ENCODE data around the gene CCL23.

The CCL23 gene

DNA sequence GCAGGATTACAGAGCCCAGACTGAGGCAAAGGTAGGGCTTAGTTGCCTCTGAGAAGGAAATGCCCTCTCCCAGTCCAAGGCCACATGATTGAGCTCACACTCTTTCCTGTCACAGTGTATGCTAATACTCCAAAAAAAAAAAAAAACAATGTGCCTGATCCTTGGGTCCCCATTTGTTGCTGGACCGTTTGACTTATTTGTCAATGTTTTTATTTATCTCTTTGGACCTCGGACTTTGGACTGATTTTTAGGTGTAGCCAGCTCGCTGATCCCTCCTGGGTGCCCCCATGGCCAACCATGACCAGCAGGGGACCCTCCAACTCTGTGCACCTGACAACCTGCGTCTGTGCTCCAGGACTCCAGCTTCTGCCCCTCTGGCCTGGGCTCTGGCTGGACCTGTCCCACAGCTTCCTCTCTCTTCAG, 35.9 kb downstream of the CCL23 start (continued):
- TF ChIP-seq ZBTB44 (tag by site-specific recombination; IDR thresholded peaks at IDR 0.05) = no peak
- TF ChIP-seq ZNF561 (tag by site-specific recombination; IDR thresholded peaks at IDR 0.05; ENCODE audit: borderline replicate concordance) = no peak
- no peak for TF ChIP-seq ZFP37 (tag by site-specific recombination; IDR thresholded peaks at IDR 0.05)
- no peak for TF ChIP-seq GLIS1 (tag by site-specific recombination; IDR thresholded peaks at IDR 0.05)

- Histone ChIP-seq H3K36me3 (ENCODE audit: control insufficient read depth in 2 of 2, insufficient read depth in 1 of 2, low read length in 2 of 2) (no peaks in the 10 kb centered on the region), H3K9me3 (ENCODE audit: control insufficient read depth, insufficient read depth, low read depth, low read length) (no peaks in the 10 kb centered on the region), H3K4me1 (ENCODE audit: control insufficient read depth, insufficient read depth, low read length) (no peaks in the 10 kb centered on the region), H3K4me3 (ENCODE audit: low read depth, low read length) (no peak within 1 kb of the TSS), H3K27ac (ENCODE audit: extremely low read depth, low read depth, low read length) (no peak within 1 kb of the TSS)
- no peak for TF ChIP-seq ZNF394 (tag by site-specific recombination; IDR thresholded peaks at IDR 0.05; ENCODE audit: borderline replicate concordance)
- TF ChIP-seq, protein P1, sequence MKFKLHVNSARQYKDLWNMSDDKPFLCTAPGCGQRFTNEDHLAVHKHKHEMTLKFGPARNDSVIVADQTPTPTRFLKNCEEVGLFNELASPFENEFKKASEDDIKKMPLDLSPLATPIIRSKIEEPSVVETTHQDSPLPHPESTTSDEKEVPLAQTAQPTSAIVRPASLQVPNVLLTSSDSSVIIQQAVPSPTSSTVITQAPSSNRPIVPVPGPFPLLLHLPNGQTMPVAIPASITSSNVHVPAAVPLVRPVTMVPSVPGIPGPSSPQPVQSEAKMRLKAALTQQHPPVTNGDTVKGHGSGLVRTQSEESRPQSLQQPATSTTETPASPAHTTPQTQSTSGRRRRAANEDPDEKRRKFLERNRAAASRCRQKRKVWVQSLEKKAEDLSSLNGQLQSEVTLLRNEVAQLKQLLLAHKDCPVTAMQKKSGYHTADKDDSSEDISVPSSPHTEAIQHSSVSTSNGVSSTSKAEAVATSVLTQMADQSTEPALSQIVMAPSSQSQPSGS (tag by site-specific recombination; IDR thresholded peaks at IDR 0.05; ENCODE audit: low read depth) = no peak
- no peak for TF ChIP-seq ZNF292 (tag by site-specific recombination; IDR thresholded peaks at IDR 0.05; ENCODE audit: borderline replicate concordance, low read depth)
- TF ChIP-seq ZNF843 (tag by site-specific recombination; IDR thresholded peaks at IDR 0.05) = no peak
- TF ChIP-seq ZBTB1 (tag by site-specific recombination; IDR thresholded peaks at IDR 0.05) = no peak
- no peak for TF ChIP-seq KLF16 (tag by site-specific recombination; IDR thresholded peaks at IDR 0.05)
- TF ChIP-seq KLF10 (tag by site-specific recombination; IDR thresholded peaks at IDR 0.05) = no peak
- POLR2A ChIA-PET = no interaction called here
- CTCF ChIA-PET = interaction anchor here (1.0 to 3.7 kb wide), 8 partner anchors 9 to 502 kb away, joined by 3 to 56 read pairs (median 6); no protein-coding TSS in a partner anchor
These were observed 36.5 kb downstream of the CCL23 start, which contains the start of gene CCL16 for GRCh38 chr17:35981246-35981645. TSS of gene CCL16 (minus strand) at chr17:35981497. CDS start at chr17:35981420, 77 bp downstream.

GRCh38 chr17:35978346-35978745, 39.4 kb downstream of the CCL23 start:
- no peaks in the 10 kb centered on the region for H3K4me1 ChIP-seq (ENCODE audit: control insufficient read depth, insufficient read depth, low read length)
- POLR2A ChIA-PET = interaction anchor here (0.7 kb wide), 1 partner anchor 504 kb away, joined by 3 read pairs; no protein-coding TSS in a partner anchor
- CTCF ChIA-PET = interaction anchor here (0.5 to 5.6 kb wide), 9 partner anchors 9 to 1405 kb away, joined by 3 to 165 read pairs (median 6); no protein-coding TSS in a partner anchor
- H3K9me3 ChIP-seq (ENCODE audit: control insufficient read depth, insufficient read depth, low read depth, low read length) = no peaks in the 10 kb centered on the region
- H3K27ac ChIP-seq (ENCODE audit: extremely low read depth, low read depth, low read length) = no peak overlapping the region
- no peak overlapping the region for H3K4me3 ChIP-seq (ENCODE audit: low read depth, low read length)
- H3K36me3 ChIP-seq (ENCODE audit: control insufficient read depth in 2 of 2, insufficient read depth in 1 of 2, low read length in 2 of 2) = no peaks in the 10 kb centered on the region
- TF ChIP-seq ZXDB (tag by site-specific recombination; IDR thresholded peaks at IDR 0.05) (no peak), ZNF585B (tag by site-specific recombination; IDR thresholded peaks at IDR 0.05) (no peak), GLI4 (tag by site-specific recombination; IDR thresholded peaks at IDR 0.05) (no peak), ZNF155 (tag by site-specific recombination; IDR thresholded peaks at IDR 0.05) (no peak), KLF7 (tag by site-specific recombination; IDR thresholded peaks at IDR 0.05; ENCODE audit: borderline replicate concordance) (no peak), ZNF514 (tag by site-specific recombination; IDR thresholded peaks at IDR 0.05) (no peak), YY2 (tag by site-specific recombination; IDR thresholded peaks at IDR 0.05) (no peak)
- TF ChIP-seq, protein P2, sequence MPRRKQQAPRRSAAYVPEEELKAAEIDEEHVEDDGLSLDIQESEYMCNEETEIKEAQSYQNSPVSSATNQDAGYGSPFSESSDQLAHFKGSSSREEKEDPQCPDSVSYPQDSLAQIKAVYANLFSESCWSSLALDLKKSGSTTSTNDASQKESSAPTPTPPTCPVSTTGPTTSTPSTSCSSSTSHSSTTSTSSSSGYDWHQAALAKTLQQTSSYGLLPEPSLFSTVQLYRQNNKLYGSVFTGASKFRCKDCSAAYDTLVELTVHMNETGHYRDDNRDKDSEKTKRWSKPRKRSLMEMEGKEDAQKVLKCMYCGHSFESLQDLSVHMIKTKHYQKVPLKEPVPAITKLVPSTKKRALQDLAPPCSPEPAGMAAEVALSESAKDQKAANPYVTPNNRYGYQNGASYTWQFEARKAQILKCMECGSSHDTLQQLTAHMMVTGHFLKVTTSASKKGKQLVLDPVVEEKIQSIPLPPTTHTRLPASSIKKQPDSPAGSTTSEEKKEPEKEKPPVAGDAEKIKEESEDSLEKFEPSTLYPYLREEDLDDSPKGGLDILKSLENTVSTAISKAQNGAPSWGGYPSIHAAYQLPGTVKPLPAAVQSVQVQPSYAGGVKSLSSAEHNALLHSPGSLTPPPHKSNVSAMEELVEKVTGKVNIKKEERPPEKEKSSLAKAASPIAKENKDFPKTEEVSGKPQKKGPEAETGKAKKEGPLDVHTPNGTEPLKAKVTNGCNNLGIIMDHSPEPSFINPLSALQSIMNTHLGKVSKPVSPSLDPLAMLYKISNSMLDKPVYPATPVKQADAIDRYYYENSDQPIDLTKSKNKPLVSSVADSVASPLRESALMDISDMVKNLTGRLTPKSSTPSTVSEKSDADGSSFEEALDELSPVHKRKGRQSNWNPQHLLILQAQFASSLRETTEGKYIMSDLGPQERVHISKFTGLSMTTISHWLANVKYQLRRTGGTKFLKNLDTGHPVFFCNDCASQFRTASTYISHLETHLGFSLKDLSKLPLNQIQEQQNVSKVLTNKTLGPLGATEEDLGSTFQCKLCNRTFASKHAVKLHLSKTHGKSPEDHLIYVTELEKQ (tag by site-specific recombination; IDR thresholded peaks at IDR 0.05; ENCODE audit: borderline replicate concordance) = no peak
- TF ChIP-seq, protein P3, sequence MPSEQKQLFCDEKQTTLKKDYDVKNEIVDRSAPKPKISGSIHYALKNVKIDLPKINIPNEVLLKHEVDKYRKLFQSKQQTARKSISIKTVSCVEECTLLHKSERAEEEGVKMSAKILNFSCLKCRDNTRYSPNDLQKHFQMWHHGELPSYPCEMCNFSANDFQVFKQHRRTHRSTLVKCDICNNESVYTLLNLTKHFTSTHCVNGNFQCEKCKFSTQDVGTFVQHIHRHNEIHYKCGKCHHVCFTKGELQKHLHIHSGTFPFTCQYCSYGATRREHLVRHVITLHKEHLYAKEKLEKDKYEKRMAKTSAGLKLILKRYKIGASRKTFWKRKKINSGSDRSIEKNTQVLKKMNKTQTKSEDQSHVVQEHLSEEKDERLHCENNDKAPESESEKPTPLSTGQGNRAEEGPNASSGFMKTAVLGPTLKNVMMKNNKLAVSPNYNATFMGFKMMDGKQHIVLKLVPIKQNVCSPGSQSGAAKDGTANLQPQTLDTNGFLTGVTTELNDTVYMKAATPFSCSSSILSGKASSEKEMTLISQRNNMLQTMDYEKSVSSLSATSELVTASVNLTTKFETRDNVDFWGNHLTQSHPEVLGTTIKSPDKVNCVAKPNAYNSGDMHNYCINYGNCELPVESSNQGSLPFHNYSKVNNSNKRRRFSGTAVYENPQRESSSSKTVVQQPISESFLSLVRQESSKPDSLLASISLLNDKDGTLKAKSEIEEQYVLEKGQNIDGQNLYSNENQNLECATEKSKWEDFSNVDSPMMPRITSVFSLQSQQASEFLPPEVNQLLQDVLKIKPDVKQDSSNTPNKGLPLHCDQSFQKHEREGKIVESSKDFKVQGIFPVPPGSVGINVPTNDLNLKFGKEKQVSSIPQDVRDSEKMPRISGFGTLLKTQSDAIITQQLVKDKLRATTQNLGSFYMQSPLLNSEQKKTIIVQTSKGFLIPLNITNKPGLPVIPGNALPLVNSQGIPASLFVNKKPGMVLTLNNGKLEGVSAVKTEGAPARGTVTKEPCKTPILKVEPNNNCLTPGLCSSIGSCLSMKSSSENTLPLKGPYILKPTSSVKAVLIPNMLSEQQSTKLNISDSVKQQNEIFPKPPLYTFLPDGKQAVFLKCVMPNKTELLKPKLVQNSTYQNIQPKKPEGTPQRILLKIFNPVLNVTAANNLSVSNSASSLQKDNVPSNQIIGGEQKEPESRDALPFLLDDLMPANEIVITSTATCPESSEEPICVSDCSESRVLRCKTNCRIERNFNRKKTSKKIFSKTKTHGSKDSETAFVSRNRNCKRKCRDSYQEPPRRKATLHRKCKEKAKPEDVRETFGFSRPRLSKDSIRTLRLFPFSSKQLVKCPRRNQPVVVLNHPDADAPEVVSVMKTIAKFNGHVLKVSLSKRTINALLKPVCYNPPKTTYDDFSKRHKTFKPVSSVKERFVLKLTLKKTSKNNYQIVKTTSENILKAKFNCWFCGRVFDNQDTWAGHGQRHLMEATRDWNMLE (tag by site-specific recombination; conservative IDR thresholded peaks at IDR 0.05; ENCODE audit: low read depth) = no peak
- TF ChIP-seq, protein P4, sequence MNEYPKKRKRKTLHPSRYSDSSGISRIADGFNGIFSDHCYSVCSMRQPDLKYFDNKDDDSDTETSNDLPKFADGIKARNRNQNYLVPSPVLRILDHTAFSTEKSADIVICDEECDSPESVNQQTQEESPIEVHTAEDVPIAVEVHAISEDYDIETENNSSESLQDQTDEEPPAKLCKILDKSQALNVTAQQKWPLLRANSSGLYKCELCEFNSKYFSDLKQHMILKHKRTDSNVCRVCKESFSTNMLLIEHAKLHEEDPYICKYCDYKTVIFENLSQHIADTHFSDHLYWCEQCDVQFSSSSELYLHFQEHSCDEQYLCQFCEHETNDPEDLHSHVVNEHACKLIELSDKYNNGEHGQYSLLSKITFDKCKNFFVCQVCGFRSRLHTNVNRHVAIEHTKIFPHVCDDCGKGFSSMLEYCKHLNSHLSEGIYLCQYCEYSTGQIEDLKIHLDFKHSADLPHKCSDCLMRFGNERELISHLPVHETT (tag by site-specific recombination; IDR thresholded peaks at IDR 0.05) = no peak

All from HEK293 (cell line).